Parathyroid adenoma (tissue), 2 donors: ENCODE data around the gene PTCHD4.

ENCODE experiments used
- H2AFZ ChIP-seq: fragments of 300-600 bp; sonication (generic); one replicate; pipeline ENCODE4 v1.7.0; 2017; ENCODE audit warnings: antibody characterized with exemption, mild to moderate bottlenecking
- H3K27ac ChIP-seq: fragments of 300-600 bp; sonication (generic); one replicate; pipeline ENCODE4 v1.7.0; 2017
- H3K27me3 ChIP-seq: fragments of 300-600 bp; sonication (generic); one replicate; pipeline ENCODE4 v1.7.0; 2017; ENCODE audit warnings: low read length; ENCODE audit not compliant: control insufficient read depth, insufficient read depth
- H3K36me3 ChIP-seq: fragments of 300-600 bp; sonication (generic); one replicate; pipeline ENCODE4 v1.7.0; 2017; ENCODE audit warnings: low read length; ENCODE audit not compliant: control insufficient read depth, insufficient read depth
- H3K4me1 ChIP-seq: fragments of 300-600 bp; sonication (generic); one replicate; pipeline ENCODE4 v1.7.0; 2017; ENCODE audit warnings: control low read depth
- H3K4me2 ChIP-seq: fragments of 300-600 bp; sonication (generic); one replicate; pipeline ENCODE4 v1.7.0; 2017; ENCODE audit warnings: low read length
- H3K4me3 ChIP-seq: fragments of 300-600 bp; sonication (generic); one replicate; pipeline ENCODE4 v1.7.0; 2017; ENCODE audit warnings: low read depth, low read length
- H3K79me2 ChIP-seq: fragments of 300-600 bp; sonication (generic); one replicate; pipeline ENCODE4 v1.7.0; 2017; ENCODE audit warnings: control low read depth
- H3K9ac ChIP-seq: fragments of 300-600 bp; sonication (generic); one replicate; pipeline ENCODE4 v1.7.0; 2017; ENCODE audit warnings: mild to moderate bottlenecking
- H3K9me3 ChIP-seq: fragments of 300-600 bp; sonication (generic); one replicate; pipeline ENCODE4 v1.7.0; 2017; ENCODE audit warnings: low read length; ENCODE audit not compliant: control insufficient read depth
- TF ChIP-seq, protein P1 (sequence below): fragments of 300-600 bp; sonication (generic); IDR thresholded peaks from one replicate; pipeline ENCODE4 v1.7.0; 2017; ENCODE audit warnings: antibody characterized with exemption, mild to moderate bottlenecking
- donor health status: primary hyperparathyroidism.

The PTCHD4 gene

DNA sequence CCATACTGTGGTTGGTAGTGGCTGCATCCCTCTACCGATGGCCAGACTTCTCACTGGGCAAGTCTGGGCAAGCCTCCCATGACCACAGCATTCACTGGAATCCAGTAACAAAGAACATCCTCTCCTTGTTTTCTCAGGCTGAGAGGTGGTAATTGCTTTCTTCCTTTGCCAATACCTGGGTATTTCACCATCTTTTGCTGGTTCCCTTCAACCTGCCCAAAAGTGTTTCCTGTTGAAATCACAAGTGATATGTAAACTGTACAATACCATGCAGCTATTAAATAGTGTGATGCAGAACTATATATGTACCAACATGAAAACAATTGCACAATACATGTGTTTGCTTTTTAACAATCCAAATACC, at the start of gene PTCHD4:
Gene PTCHD4 (minus strand): TSS at position 55 of the 364 bp plus-strand sequence. CDS start 42,240 bp downstream, outside the sequence.
- no peaks in the 10 kb centered on the region for H3K4me1 ChIP-seq
- H2AFZ ChIP-seq: no peak within 1 kb of the TSS
- H3K36me3 ChIP-seq: no peaks in the 10 kb centered on the region
- TF ChIP-seq, protein P1, sequence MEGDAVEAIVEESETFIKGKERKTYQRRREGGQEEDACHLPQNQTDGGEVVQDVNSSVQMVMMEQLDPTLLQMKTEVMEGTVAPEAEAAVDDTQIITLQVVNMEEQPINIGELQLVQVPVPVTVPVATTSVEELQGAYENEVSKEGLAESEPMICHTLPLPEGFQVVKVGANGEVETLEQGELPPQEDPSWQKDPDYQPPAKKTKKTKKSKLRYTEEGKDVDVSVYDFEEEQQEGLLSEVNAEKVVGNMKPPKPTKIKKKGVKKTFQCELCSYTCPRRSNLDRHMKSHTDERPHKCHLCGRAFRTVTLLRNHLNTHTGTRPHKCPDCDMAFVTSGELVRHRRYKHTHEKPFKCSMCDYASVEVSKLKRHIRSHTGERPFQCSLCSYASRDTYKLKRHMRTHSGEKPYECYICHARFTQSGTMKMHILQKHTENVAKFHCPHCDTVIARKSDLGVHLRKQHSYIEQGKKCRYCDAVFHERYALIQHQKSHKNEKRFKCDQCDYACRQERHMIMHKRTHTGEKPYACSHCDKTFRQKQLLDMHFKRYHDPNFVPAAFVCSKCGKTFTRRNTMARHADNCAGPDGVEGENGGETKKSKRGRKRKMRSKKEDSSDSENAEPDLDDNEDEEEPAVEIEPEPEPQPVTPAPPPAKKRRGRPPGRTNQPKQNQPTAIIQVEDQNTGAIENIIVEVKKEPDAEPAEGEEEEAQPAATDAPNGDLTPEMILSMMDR: no peak
- H3K79me2 ChIP-seq: no peaks in the 10 kb centered on the region
- no peak within 1 kb of the TSS for H3K4me2 ChIP-seq
- no peak within 1 kb of the TSS for H3K9ac ChIP-seq
- H3K27me3 ChIP-seq: no peaks in the 10 kb centered on the region
- H3K4me3 ChIP-seq: peak within 1 kb of the TSS; percentile 22
- no peak within 1 kb of the TSS for H3K27ac ChIP-seq
- no peaks in the 10 kb centered on the region for H3K9me3 ChIP-seq

DNA sequence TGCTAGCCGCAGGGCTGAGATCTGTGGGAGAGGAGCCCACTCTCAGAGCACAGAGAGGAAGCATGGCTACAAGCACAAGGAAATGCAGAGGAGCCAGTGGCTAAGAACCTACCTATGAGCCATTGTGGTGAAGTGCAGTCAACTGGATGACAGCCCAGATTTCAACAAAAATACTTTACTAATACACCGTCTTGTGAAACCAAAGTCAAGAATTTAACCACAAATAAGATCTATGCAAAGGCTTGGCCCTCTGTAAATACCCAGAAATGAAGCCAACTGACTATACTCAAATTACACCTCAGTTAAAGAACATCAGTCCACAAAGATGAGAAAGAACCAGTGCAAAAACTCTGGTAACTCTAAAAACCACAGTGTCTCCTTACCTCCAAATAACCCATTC, 40.1 kb upstream of the PTCHD4 start:
- H3K4me1 ChIP-seq: no peaks in the 10 kb centered on the region
- H3K4me3 ChIP-seq: no peak overlapping the region
- no peaks in the 10 kb centered on the region for H3K36me3 ChIP-seq
- no peaks in the 10 kb centered on the region for H3K79me2 ChIP-seq
- H3K27me3 ChIP-seq: no peaks in the 10 kb centered on the region
- H3K27ac ChIP-seq: no peak overlapping the region
- no peak overlapping the region for H3K4me2 ChIP-seq
- H3K9ac ChIP-seq: no peak overlapping the region
- TF ChIP-seq, protein P1: no peak
- no peak overlapping the region for H2AFZ ChIP-seq
- H3K9me3 ChIP-seq: no peaks in the 10 kb centered on the region

DNA sequence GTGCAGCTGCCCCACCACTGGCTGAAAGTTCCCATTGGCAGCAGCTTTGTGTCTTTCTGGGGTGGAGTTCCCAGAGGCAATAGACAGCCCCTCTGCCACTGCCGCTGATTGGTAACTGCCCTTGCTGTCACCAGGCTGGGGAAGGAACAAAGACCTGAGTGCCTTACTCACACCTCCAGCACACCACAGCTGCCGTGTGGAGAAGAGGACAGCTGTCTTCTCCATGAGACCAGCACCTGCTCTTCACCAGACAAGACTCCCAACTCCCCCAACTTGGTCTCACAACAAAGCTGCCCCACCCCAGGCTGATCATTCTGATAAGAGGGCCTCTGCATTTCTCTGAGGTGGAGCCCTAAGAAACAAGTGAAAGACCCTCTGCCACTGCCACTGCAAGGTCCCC, 39.7 kb upstream of the PTCHD4 start:
- H3K9me3 ChIP-seq: no peaks in the 10 kb centered on the region
- no peak overlapping the region for H3K4me2 ChIP-seq
- no peaks in the 10 kb centered on the region for H3K27me3 ChIP-seq
- H3K9ac ChIP-seq: no peak overlapping the region
- no peak overlapping the region for H3K27ac ChIP-seq
- no peak overlapping the region for H2AFZ ChIP-seq
- H3K36me3 ChIP-seq: no peaks in the 10 kb centered on the region
- no peak overlapping the region for H3K4me3 ChIP-seq
- TF ChIP-seq, protein P1: no peak
- H3K79me2 ChIP-seq: no peaks in the 10 kb centered on the region
- no peaks in the 10 kb centered on the region for H3K4me1 ChIP-seq

DNA sequence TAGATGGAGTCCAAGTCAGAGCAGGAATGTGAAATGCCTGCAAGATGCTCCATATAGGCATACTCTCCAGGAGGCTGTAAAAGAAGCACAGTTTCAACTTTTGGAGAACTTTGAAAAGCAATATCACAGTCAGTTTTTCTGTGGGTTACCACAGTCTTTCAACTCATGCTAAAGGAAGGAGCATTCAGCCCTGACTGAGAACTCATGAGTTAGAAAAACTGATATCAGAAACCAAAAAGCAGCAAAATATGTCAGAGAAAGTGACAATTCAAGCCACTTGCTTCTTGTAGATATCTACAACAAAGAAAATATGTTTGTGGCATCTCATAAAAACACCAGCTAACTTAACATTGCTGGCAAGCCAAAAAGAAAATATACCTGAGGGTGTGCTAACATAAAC, 36.1 kb upstream of the PTCHD4 start:
- H3K27ac ChIP-seq: no peak overlapping the region
- H2AFZ ChIP-seq: no peak overlapping the region
- no peak overlapping the region for H3K4me3 ChIP-seq
- no peaks in the 10 kb centered on the region for H3K79me2 ChIP-seq
- H3K9me3 ChIP-seq: no peaks in the 10 kb centered on the region
- no peak overlapping the region for H3K4me2 ChIP-seq
- no peaks in the 10 kb centered on the region for H3K27me3 ChIP-seq
- no peaks in the 10 kb centered on the region for H3K36me3 ChIP-seq
- TF ChIP-seq, protein P1: no peak
- H3K4me1 ChIP-seq: no peaks in the 10 kb centered on the region
- no peak overlapping the region for H3K9ac ChIP-seq

DNA sequence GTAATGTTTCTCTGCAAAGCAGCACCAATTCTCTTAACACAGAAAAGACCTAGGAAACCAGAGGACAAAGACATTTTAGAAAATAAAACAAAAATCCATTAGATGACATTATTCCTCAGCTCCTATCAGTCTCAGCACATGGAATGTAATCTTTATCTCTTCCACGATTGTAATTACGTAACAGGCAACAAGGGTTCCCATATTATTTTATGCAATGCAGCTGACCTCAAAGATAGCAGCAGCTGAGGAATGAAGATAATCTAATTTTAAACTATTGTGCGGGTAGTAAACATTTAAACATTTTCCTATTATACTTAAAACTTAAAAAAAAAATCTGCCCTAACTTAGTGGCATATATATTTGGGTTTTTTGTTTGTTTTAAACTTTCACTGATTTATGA, 33.0 kb upstream of the PTCHD4 start:
- H3K9me3 ChIP-seq: no peaks in the 10 kb centered on the region
- TF ChIP-seq, protein P1: no peak
- no peak overlapping the region for H3K27ac ChIP-seq
- no peak overlapping the region for H3K9ac ChIP-seq
- H3K4me3 ChIP-seq: no peak overlapping the region
- no peaks in the 10 kb centered on the region for H3K4me1 ChIP-seq
- no peak overlapping the region for H2AFZ ChIP-seq
- no peak overlapping the region for H3K4me2 ChIP-seq
- H3K27me3 ChIP-seq: no peaks in the 10 kb centered on the region
- no peaks in the 10 kb centered on the region for H3K79me2 ChIP-seq
- no peaks in the 10 kb centered on the region for H3K36me3 ChIP-seq
